AG10803 (cell line): Measurements from ENCODE around the gene H1-8.

Source experiments
- DNase-seq: peaks from one replicate; pipeline ENCODE4 v3.0.0; 2010; ENCODE audit warnings: low read depth
- H3K4me3 ChIP-seq: 2 replicates; pipeline ENCODE4 v1.5.1; 2011; ENCODE audit warnings: mild to moderate bottlenecking, low read length, control low read depth
- CTCF ChIP-seq: conservative IDR thresholded peaks from 2 replicates; pipeline ENCODE4 v1.5.1; 2011; ENCODE audit warnings: mild to moderate bottlenecking, low read length, control low read depth, inconsistent platforms

Gene H1-8

GRCh38 chr3:129558081-129558771 is 15.3 kb downstream of the H1-8 start:
- TF ChIP-seq CTCF = no peak
- no peak overlapping the region for H3K4me3 ChIP-seq
- no peak for DNase-seq

GRCh38 chr3:129558772-129559564 is 16.0 kb downstream of the H1-8 start:
- H3K4me3 ChIP-seq = no peak overlapping the region
- no peak for TF ChIP-seq CTCF
- peak; percentile 91 for DNase-seq

- peak overlapping the region; percentile 29 for H3K4me3 ChIP-seq
- TF ChIP-seq CTCF = no peak
- no peak for DNase-seq
These were observed 16.6 kb downstream of the H1-8 start for GRCh38 chr3:129559565-129560079.

- peak overlapping the region; percentile 29 for H3K4me3 ChIP-seq
- DNase-seq = peak; percentile 82
- no peak for TF ChIP-seq CTCF
These were observed 17.4 kb downstream of the H1-8 start for GRCh38 chr3:129560269-129560787.

GRCh38 chr3:129560911-129561594 is 18.1 kb downstream of the H1-8 start:
- peak; percentile 91 for DNase-seq
- peak overlapping the region; percentile 29 for H3K4me3 ChIP-seq
- no peak for TF ChIP-seq CTCF

GRCh38 chr3:129561619-129562248 is 18.8 kb downstream of the H1-8 start:
- no peak for TF ChIP-seq CTCF
- no peak overlapping the region for H3K4me3 ChIP-seq
- DNase-seq = no peak
